ENCODE results near the gene CRELD2. TPM values are rescaled to one million over a fixed set of nuclear protein-coding genes. Genes with fewer than 3 reads are reported as not detected.
A peak's percentile ranks its signal among the peaks of the same experiment; 100 is the strongest.

CRELD2 gene
- total and polyA plus RNA-seq, 2 of the 8 experiments (the other 6 are each of a cell fraction or from before 2014, with no cell fraction given): 24.5 to 36.6 TPM

- H3K79me1 ChIP-seq (ENCODE audit: low read depth, low read length): no peaks in the 10 kb centered on the region; the same call in 1 of the 2 replicates
- peak overlapping the region; percentile 46; the same call in 1 of the 2 replicates for H2BK15ac ChIP-seq (ENCODE audit: low read length)
- H2BK120ac ChIP-seq (replicated peaks; ENCODE audit: low read depth, low read length): no peak overlapping the region
- peaks cover 11% of the 10 kb centered on the region; the same call in 1 of the 2 replicates for H3K23me2 ChIP-seq (ENCODE audit: low read depth, low read length)
- H4K5ac ChIP-seq (ENCODE audit: insufficient read length, low read depth, low read length): no peak overlapping the region
- no peaks in the 10 kb centered on the region for H3K79me2 ChIP-seq (ENCODE audit: control insufficient read depth in 1 of 2, insufficient read depth in 2 of 2, low read length in 2 of 2)
- H3K9me3 ChIP-seq (ENCODE audit: insufficient read depth in 2 of 2, low read depth in 1 of 2, low read length in 1 of 2): no peaks in the 10 kb centered on the region
- peaks cover 5 to 21% (median 11%) of the 10 kb centered on the region in 4 experiments for H3K4me1 ChIP-seq (replicated peaks in 1 of 4; ENCODE audit: control insufficient read depth in 3 of 4, insufficient read depth in 4 of 4, low read length in 3 of 4)
- DNase-seq (ENCODE audit: low read depth in 1 of 2, low spot score in 2 of 2) (no peak), FAIRE-seq (no peak)
- no peak overlapping the region for H2AFZ ChIP-seq (ENCODE audit: low read length)
- H3K36me3 ChIP-seq (ENCODE audit: control insufficient read depth in 2 of 4, insufficient read depth in 4 of 4, low read length in 3 of 4): no peaks in the 10 kb centered on the region
- no peak overlapping the region for H3K56ac ChIP-seq (replicated peaks; ENCODE audit: insufficient read length, low read depth, low read length)
- H2AK5ac ChIP-seq (ENCODE audit: low read depth, low read length): no peak overlapping the region
- no peak overlapping the region for H3K4me3 ChIP-seq (ENCODE audit: extremely low read depth in 1 of 4, insufficient read depth in 2 of 4, low read depth in 3 of 4, low read length in 4 of 4)
- no peak overlapping the region; the same call in 1 of the 2 replicates for H4K8ac ChIP-seq (ENCODE audit: extremely low read depth, insufficient read depth, low read length)
- 87% methylated on average over 26 of the region's 27 CpGs; no CpG with 5 or more reads in 1 of the 2 experiments for WGBS, 2 experiments (ENCODE audit: extremely low coverage in 1 of 2, insufficient coverage in 1 of 2, insufficient read length in 1 of 2, insufficient replicate concordance in 2 of 2, low coverage in 1 of 2, low lambda C conversion rate in 2 of 2, missing lambda C conversion rate in 1 of 2)
- no peak overlapping the region for H2BK5ac ChIP-seq (ENCODE audit: low read depth, low read length)
- H3K4me2 ChIP-seq (ENCODE audit: insufficient read depth in 1 of 2, low read depth in 2 of 2, low read length in 2 of 2): no peak overlapping the region
- no peak overlapping the region for H4K91ac ChIP-seq (replicated peaks; ENCODE audit: insufficient read length, low read length)
- H3K14ac ChIP-seq (ENCODE audit: insufficient read length): no peak overlapping the region
- no peak for TF ChIP-seq JUND (IDR thresholded peaks at IDR 0.05; ENCODE audit: low read length)
- no peak overlapping the region for H3K18ac ChIP-seq (ENCODE audit: extremely low read depth, low read length)
- ChIA-PET POLR2A (ENCODE audit: partially characterized antibody) (interaction anchor here (0.7 to 1.5 kb wide), 5 partner anchors 14 to 96 kb away, joined by 3 to 5 read pairs (median 4); partner anchors contain the start of genes ALG12, CRELD2 and PIM3), CTCF (ENCODE audit: partially characterized antibody) (interaction anchor here (0.6 to 5.2 kb wide), 10 partner anchors 34 to 516 kb away, joined by 3 to 54 read pairs (median 4); no protein-coding TSS in a partner anchor)
- H3K4ac ChIP-seq (replicated peaks; ENCODE audit: insufficient read length, low read depth, low read length): no peak overlapping the region
- no peak overlapping the region for H2BK20ac ChIP-seq (ENCODE audit: low read length)
- H3K27ac ChIP-seq (ENCODE audit: low read depth, low read length): no peak overlapping the region
- peak overlapping the region; percentile 75; the same call in 1 of the 2 replicates for H2BK12ac ChIP-seq (ENCODE audit: low read depth, low read length)
- H3K27me3 ChIP-seq (replicated peaks in 1 of 4; ENCODE audit: control insufficient read depth in 3 of 4, extremely low read depth in 1 of 4, insufficient read depth in 3 of 4, low read length in 3 of 4): peaks cover 0 to 12% (median 10%) of the 10 kb centered on the region in 4 experiments; a peak in 6 of 7 replicates
- peaks cover 0 to 7% of the 10 kb centered on the region in 2 experiments for H4K20me1 ChIP-seq (replicated peaks in 1 of 2; ENCODE audit: control insufficient read depth in 1 of 2, insufficient read depth in 2 of 2, low read length in 2 of 2)
- H3K9ac ChIP-seq (replicated peaks in 1 of 4; ENCODE audit: extremely low read depth in 1 of 4, low read depth in 3 of 4, low read length in 3 of 4): no peak overlapping the region
- H3K23ac ChIP-seq (ENCODE audit: insufficient read length): no peak overlapping the region
Observed at GRCh38 chr22:49933236-49934159, 15.1 kb downstream of the CRELD2 start.
